Erythroblast (primary cell): ENCODE results near the gene TMEM51.

Source experiments
- DNase-seq, 2 experiments: peaks; one replicate each; lab custom pipeline; 2025; lab: John Stamatoyannopoulos, UW
- GATA1 ChIP-seq: IDR thresholded peaks from 2 replicates; pipeline ENCODE4 v1.6.1; 2011; ENCODE audit warnings: low read depth, mild to moderate bottlenecking, control low read depth, low read length, moderate library complexity
- POLR2A ChIP-seq: IDR thresholded peaks from 2 replicates; pipeline ENCODE4 v1.6.1; 2011; ENCODE audit warnings: mild to moderate bottlenecking, low read length

Gene TMEM51

GRCh38 chr1:15262003-15262377, 108.4 kb downstream of the TMEM51 start:
- no peak for TF ChIP-seq GATA1
- TF ChIP-seq POLR2A = no peak
- no peak for DNase-seq

- TF ChIP-seq GATA1 (no peak), POLR2A (no peak)
- no peak for DNase-seq
Observed at GRCh38 chr1:15262706-15263105, 109.2 kb downstream of the TMEM51 start.

GRCh38 chr1:15264769-15265168, 111.2 kb downstream of the TMEM51 start:
- TF ChIP-seq GATA1 (no peak), POLR2A (no peak)
- no peak for DNase-seq
